GM12891 (cell line): ENCODE data around the gene NHSL2.

Experiments used
- POLR2AphosphoS5 ChIP-seq: IDR thresholded peaks from 2 replicates; pipeline ENCODE4 v1.6.1; 2011; ENCODE audit warnings: low read depth, low read length, control low read depth
- TAF1 ChIP-seq: IDR thresholded peaks from 2 replicates; pipeline ENCODE4 v1.6.1; 2011; ENCODE audit warnings: low read depth, low read length, control low read depth

DNA sequence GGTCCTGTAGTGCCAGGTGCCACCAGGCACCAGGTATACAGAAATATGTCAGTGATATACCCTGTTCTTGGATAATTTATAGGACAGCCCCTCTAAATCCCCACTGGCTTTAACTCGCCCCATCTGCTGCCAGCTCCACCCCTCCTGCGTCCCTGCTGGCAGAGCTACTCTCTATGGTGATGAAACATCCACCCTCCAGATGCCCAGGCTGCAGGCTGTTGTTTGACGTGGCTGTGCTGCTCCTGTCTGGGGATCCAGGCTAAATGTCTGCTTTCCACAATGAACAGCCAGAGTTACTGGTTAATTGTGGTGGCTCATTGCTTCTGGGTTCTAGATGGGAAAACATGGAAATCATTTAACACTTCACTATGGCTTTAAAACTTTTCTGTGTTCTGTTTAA, 12.9 kb downstream of the NHSL2 start:
- no peak for TF ChIP-seq TAF1
- no peak for TF ChIP-seq POLR2AphosphoS5
